Body of pancreas (tissue), 4 donors: Measurements from ENCODE around the gene NUP210. TPM values are rescaled to one million over a fixed set of nuclear protein-coding genes. Genes with fewer than 3 reads are reported as not detected.

Source experiments
- ATAC-seq: fragments of 150-250 bp; one replicate; pipeline ENCODE4 v1.9.1; 2016
- DNase-seq, 4 donors: peaks; one replicate each; pipeline ENCODE4 v3.0.0-alpha.2; 2019
- H3K27ac ChIP-seq, 4 donors: fragments of 200-600 bp; sonication (generic); 1 replicate in 3 of 4; 2 replicates in 1 of 4; pipeline versions ENCODE4 v1.5.1 to v1.6.1; 2016 to 2019; ENCODE audit warnings: mild to moderate bottlenecking in 1 of 4, mixed read lengths in 1 of 4, moderate library complexity in 1 of 4
- H3K27me3 ChIP-seq, 2 donors: fragments of 200-600 bp; sonication (generic); one replicate each; pipeline ENCODE4 v1.6.0; 2016; ENCODE audit warnings: mild to moderate bottlenecking in 1 of 2
- H3K36me3 ChIP-seq, 2 donors: fragments of 200-600 bp; sonication (generic); replicated peaks in 1 of 2; 2 replicates each; pipeline ENCODE4 v1.5.1; 2016; ENCODE audit warnings: low read depth in 2 of 2; ENCODE audit not compliant: insufficient read depth in 1 of 2
- H3K4me1 ChIP-seq: fragments of 200-600 bp; sonication (generic); one replicate; pipeline ENCODE4 v1.6.0; 2016
- H3K4me3 ChIP-seq, 2 donors: fragments of 200-600 bp; sonication (generic); 1 replicate in 1 of 2; 2 replicates in 1 of 2; pipeline ENCODE4 v1.5.1; 2016 to 2019
- H3K9me3 ChIP-seq, 3 donors: fragments of 200-600 bp; sonication (generic); 1 replicate in 2 of 3; 2 replicates in 1 of 3; pipeline ENCODE4 v1.5.1; 2016
- CTCF ChIP-seq, 7 experiments: fragments of 450-650 bp in 4 of 7; fragments of 200-600 bp in 3 of 7; sonication (generic) in 3 of 7; IDR thresholded peaks; one replicate each; pipeline ENCODE4 v1.5.1; 2016 to 2019; ENCODE audit warnings: antibody characterized with exemption in 7 of 7
- POLR2A ChIP-seq, 3 donors: fragments of 450-650 bp; IDR thresholded peaks; one replicate each; pipeline ENCODE4 v1.6.1; 2016; ENCODE audit warnings: antibody characterized with exemption in 3 of 3, mild to moderate bottlenecking in 2 of 3
- WGBS, 2 donors: methylation state at CpG; one replicate each; pipeline ENCODE4 v1.1.5; 2017; 5-methylcytosine and 5-hydroxymethylcytosine counted together
- intact Hi-C: fragments of 100-400 bp; cut with DNase I; formaldehyde crosslinking; loops from one replicate; pipeline ENCODE4 v1.15.1; 2023
- total RNA-seq, 2 donors: library from RNA; depleted of rRNA; stranded (reverse); fragments of >200 nt; gene quantifications; one replicate each; pipeline ENCODE4 v1.1.0, GENCODE V29; 2016

NUP210 gene
- total RNA-seq, 2 donors from 2014 or later: 16.3 to 19.1 TPM

DNA sequence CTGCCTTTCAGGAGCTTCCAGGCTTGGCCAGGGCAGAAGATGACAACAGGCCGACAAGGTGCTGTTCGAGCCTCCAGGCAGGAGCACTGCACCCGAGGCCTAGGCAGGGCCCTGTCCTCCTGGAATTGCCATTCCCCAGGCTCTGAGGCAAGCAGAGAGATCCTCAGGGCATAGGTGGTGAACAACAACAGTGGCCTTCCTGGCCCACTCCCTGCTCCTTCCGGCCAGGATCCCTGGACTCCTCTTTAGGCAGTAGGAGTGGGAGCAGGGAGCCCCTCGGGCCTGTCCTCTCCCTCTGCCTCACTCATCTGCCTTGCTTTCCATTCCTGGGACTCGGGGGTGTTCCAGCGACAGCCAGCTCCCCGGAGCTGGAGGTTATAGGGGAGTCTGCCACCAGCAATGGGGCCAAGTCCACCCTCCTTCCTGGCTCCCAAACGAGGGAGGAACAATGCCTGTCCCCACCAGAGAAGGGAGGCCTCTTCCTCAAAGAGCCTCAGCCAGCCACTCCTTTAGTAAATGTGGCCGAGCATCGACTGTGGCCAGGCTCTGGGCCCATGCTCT lies 135.0 kb downstream of the NUP210 start:
- ATAC-seq (no peak), DNase-seq (no peak)
- Histone ChIP-seq H3K4me1 (peaks cover 18% of the 10 kb centered on the region), H3K36me3 (no peaks in the 10 kb centered on the region), H3K4me3 (no peak overlapping the region), H3K27me3 (no peaks in the 10 kb centered on the region), H3K27ac (no peak overlapping the region), H3K9me3 (no peaks in the 10 kb centered on the region)
- TF ChIP-seq CTCF (IDR thresholded peaks at IDR 0.05) (no peak), POLR2A (IDR thresholded peaks at IDR 0.05) (no peak)
- WGBS, 2 donors: 80 to 89% methylated on average over 1 to 11 of the region's 11 CpGs
- intact Hi-C loops: loop anchor here (10.0 kb wide), 1 partner anchor 190 kb away; no protein-coding TSS in a partner anchor

DNA sequence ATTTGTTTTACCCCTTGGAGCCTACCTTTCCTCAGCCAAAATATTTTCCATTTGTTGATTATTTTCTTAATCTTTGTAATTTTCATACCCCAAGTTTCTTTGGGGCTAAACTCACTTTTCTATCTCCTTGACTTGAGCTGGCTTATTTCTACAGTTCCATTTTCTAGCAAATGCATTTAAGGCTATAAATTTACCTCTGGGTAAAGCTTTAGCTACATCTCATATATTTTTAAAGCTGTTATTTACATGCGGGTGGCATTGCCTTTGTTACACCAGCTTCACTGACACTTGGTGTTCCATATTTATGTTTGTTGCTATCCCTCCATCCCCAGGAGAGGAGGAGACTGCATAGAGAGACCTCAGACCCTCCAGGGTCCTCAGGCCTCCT lies 136.3 kb downstream of the NUP210 start:
- TF ChIP-seq CTCF (IDR thresholded peaks at IDR 0.05): no peak
- no peak for TF ChIP-seq POLR2A (IDR thresholded peaks at IDR 0.05)

GRCh38 chr3:13282986-13283876 lies 136.9 kb downstream of the NUP210 start:
- H3K27me3 ChIP-seq: no peaks in the 10 kb centered on the region
- intact Hi-C loops: loop anchor here (10.0 kb wide), 1 partner anchor 188 kb away; no protein-coding TSS in a partner anchor
- ATAC-seq (peak; percentile 31), DNase-seq (peak in 3 of 4 donors; percentile 33 to 53 (median 35))
- H3K27ac ChIP-seq: no peak overlapping the region
- H3K9me3 ChIP-seq: no peaks in the 10 kb centered on the region
- H3K4me3 ChIP-seq: peak overlapping the region in 1 of 2 donors; percentile 19
- H3K4me1 ChIP-seq: peaks cover 18% of the 10 kb centered on the region
- no peaks in the 10 kb centered on the region for H3K36me3 ChIP-seq
- TF ChIP-seq POLR2A (IDR thresholded peaks at IDR 0.05) (no peak), CTCF (IDR thresholded peaks at IDR 0.05) (peak in 5 of 7 experiments; percentile 15 to 48 (median 18))
- WGBS, 2 donors: 2 to 7% methylated on average over 37 to 65 of the region's 93 CpGs

More for the DNA sequence above, 136.3 kb downstream of the NUP210 start:
- Histone ChIP-seq H3K4me1 (peaks cover 18% of the 10 kb centered on the region), H3K27ac (no peak overlapping the region), H3K4me3 (no peak overlapping the region), H3K36me3 (no peaks in the 10 kb centered on the region), H3K27me3 (no peaks in the 10 kb centered on the region), H3K9me3 (no peaks in the 10 kb centered on the region)
- 92 to 100% methylated on average over 1 of the region's 1 CpG for WGBS, 2 donors
- intact Hi-C loops: loop anchor here (10.0 kb wide), 1 partner anchor 189 kb away; no protein-coding TSS in a partner anchor
- ATAC-seq (no peak), DNase-seq (no peak)

- H3K4me1 ChIP-seq: peaks cover 18% of the 10 kb centered on the region
- peak overlapping the region in 3 of 4 donors; percentile 2 to 65 (median 61) for H3K27ac ChIP-seq
- H3K9me3 ChIP-seq: no peaks in the 10 kb centered on the region
- no peaks in the 10 kb centered on the region for H3K27me3 ChIP-seq
- intact Hi-C loops: loop anchor here (10.0 kb wide), 1 partner anchor 188 kb away; no protein-coding TSS in a partner anchor
- DNase-seq (peak in 2 of 4 donors; percentile 26 to 42), ATAC-seq (peak; percentile 19)
- H3K4me3 ChIP-seq: peak overlapping the region; percentile 14 to 37
- no peaks in the 10 kb centered on the region for H3K36me3 ChIP-seq
- no peak for TF ChIP-seq CTCF (IDR thresholded peaks at IDR 0.05)
- no peak for TF ChIP-seq POLR2A (IDR thresholded peaks at IDR 0.05)
- WGBS, 2 donors: 0 to 1% methylated on average over 1 to 73 of the region's 87 CpGs
Observed at GRCh38 chr3:13282358-13282985, 137.7 kb downstream of the NUP210 start.
